ENCODE results near the gene MNAT1. TPM values are rescaled to one million over a fixed set of nuclear protein-coding genes. Genes with fewer than 3 reads are reported as not detected.

MNAT1 gene
- total RNA-seq, 1 donor from 2014 or later: 28.5 TPM

DNA sequence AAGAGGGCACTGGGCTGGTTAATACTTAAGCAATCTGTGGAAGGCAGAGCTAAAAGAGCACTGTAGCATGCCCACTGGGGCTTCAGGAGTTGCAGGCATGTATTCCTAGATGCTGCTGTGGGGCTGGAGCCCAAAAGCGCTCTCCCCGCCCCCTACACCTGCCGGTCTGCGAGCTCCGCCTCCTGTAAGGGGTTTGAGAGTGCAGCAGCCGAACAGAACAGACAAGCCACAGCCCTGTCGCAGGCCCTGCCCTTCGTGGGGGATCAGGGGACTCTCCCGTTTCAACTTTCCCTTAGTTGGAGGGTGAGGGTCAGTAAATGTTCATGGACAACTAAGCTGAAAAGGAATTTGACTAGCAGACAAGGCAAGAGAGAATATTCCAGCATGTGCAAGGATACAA is 264.1 kb downstream of the MNAT1 start:
- Histone ChIP-seq H3K4me3 (no peak overlapping the region), H3K9me3 (replicated peaks) (peaks cover 14% of the 10 kb centered on the region), H3K27me3 (ENCODE audit: low read depth) (no peaks in the 10 kb centered on the region), H3K36me3 (peaks cover 26% of the 10 kb centered on the region), H3K27ac (replicated peaks) (no peak overlapping the region), H3K4me1 (no peaks in the 10 kb centered on the region)
- intact Hi-C loops (cut with micrococcal nuclease): no loop called here
- TF ChIP-seq, protein P1, sequence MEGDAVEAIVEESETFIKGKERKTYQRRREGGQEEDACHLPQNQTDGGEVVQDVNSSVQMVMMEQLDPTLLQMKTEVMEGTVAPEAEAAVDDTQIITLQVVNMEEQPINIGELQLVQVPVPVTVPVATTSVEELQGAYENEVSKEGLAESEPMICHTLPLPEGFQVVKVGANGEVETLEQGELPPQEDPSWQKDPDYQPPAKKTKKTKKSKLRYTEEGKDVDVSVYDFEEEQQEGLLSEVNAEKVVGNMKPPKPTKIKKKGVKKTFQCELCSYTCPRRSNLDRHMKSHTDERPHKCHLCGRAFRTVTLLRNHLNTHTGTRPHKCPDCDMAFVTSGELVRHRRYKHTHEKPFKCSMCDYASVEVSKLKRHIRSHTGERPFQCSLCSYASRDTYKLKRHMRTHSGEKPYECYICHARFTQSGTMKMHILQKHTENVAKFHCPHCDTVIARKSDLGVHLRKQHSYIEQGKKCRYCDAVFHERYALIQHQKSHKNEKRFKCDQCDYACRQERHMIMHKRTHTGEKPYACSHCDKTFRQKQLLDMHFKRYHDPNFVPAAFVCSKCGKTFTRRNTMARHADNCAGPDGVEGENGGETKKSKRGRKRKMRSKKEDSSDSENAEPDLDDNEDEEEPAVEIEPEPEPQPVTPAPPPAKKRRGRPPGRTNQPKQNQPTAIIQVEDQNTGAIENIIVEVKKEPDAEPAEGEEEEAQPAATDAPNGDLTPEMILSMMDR (IDR thresholded peaks at IDR 0.05; ENCODE audit: borderline replicate concordance): no peak
- no peak for DNase-seq

DNA sequence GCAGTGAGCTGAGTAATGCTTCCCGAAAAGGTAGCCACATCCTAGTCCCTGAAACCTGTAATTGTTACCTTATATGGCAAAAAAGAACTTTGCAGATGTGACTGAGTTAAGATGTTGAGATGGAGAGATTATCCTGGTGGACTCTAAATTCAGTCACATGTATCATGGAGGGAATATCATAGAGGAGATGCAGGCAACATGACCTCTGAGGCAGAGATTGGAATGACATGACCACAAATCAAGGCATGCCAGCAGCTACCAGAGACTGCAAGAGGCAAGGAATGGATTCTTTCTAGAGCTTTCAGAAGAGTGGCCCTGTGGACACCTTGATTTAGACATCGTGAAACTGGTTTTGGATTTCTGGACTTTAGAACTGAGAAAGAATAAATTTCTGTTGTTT is 265.0 kb downstream of the MNAT1 start:
- Histone ChIP-seq H3K27ac (replicated peaks) (no peak overlapping the region), H3K9me3 (replicated peaks) (peaks cover 14% of the 10 kb centered on the region)

DNA sequence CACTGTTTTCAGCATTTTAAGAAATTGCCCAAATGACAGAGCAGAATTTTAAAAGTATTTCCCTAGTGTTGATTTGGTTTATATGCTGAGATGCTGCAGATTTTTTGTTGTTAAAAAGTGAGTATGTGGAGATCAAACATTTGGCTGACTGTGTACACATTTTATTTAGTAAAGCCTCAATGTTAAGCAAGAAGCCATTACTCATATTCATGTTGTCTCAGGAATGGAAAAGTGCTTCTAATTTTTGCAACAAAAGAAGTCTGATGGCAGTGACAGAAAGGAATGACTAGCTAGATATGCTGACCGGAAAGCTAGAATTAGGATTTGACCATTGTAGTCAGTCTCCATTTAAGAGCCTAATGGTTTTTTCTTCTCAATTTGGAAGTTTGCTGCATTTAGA is 269.0 kb downstream of the MNAT1 start:
- peaks cover 4% of the 10 kb centered on the region for H3K9me3 ChIP-seq (replicated peaks)
- H3K4me1 ChIP-seq: no peaks in the 10 kb centered on the region
- H3K4me3 ChIP-seq: no peak overlapping the region
- H3K27ac ChIP-seq (replicated peaks): no peak overlapping the region
- TF ChIP-seq, protein P1 (IDR thresholded peaks at IDR 0.05; ENCODE audit: borderline replicate concordance): no peak
- H3K27me3 ChIP-seq (ENCODE audit: low read depth): no peaks in the 10 kb centered on the region
- DNase-seq: no peak
- H3K36me3 ChIP-seq: peaks cover 10% of the 10 kb centered on the region
- intact Hi-C loops (cut with micrococcal nuclease): no loop called here

More for the DNA sequence above, 265.0 kb downstream of the MNAT1 start:
- no peaks in the 10 kb centered on the region for H3K4me1 ChIP-seq
- H3K36me3 ChIP-seq: peaks cover 22% of the 10 kb centered on the region
- H3K4me3 ChIP-seq: no peak overlapping the region
- TF ChIP-seq, protein P1 (IDR thresholded peaks at IDR 0.05; ENCODE audit: borderline replicate concordance): no peak
- no peak for DNase-seq
- intact Hi-C loops (cut with micrococcal nuclease): no loop called here
- no peaks in the 10 kb centered on the region for H3K27me3 ChIP-seq (ENCODE audit: low read depth)

DNA sequence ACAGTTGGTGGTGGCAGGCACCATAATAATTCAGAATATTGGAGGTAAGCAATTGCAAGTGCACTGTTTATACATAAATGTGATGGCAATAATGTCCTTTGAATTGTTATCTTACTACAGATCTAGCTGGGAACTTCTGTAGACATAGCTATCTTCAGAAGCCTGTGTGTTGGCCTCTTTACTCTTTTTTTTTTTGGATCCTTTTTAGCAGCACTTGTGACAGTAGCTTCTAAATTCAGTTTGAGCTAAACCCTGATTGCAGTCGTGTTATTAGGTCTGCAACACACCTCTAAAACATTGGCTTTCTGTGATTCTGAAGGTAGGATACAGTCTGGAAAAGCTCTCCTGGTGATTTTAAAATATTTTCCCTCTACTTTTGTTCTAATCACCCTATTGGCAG is 285.0 kb downstream of the MNAT1 start:
- TF ChIP-seq, protein P1 (IDR thresholded peaks at IDR 0.05; ENCODE audit: borderline replicate concordance): no peak
- no peak overlapping the region for H3K27ac ChIP-seq (replicated peaks)
- intact Hi-C loops (cut with micrococcal nuclease): no loop called here
- no peak for DNase-seq
- H3K9me3 ChIP-seq (replicated peaks): peaks cover 7% of the 10 kb centered on the region
- peaks cover 3% of the 10 kb centered on the region for H3K4me1 ChIP-seq
- no peak overlapping the region for H3K4me3 ChIP-seq
- H3K36me3 ChIP-seq: peaks cover 12% of the 10 kb centered on the region
- H3K27me3 ChIP-seq (ENCODE audit: low read depth): no peaks in the 10 kb centered on the region

Other genes starting within 250 kb of the MNAT1 start
- gene C14orf39, start 248.7 kb upstream of the MNAT1 start, total RNA-seq: not detected
- gene SIX6, start 225.6 kb upstream of the MNAT1 start, total RNA-seq: not detected
- gene SIX1, start 85.3 kb upstream of the MNAT1 start, total RNA-seq: not detected
- gene SIX4, start 10.4 kb upstream of the MNAT1 start, total RNA-seq: 1.5 TPM
- 6.7 TPM for gene TRMT5, start 246.3 kb downstream of the MNAT1 start, total RNA-seq
- gene SLC38A6, start 246.5 kb downstream of the MNAT1 start, total RNA-seq: 6.3 TPM